Caco-2 (cell line): ENCODE data around the gene CNTD1. TPM values are rescaled to one million over a fixed set of nuclear protein-coding genes. Genes with fewer than 3 reads are reported as not detected.

Experiments
- BruUV-seq: library from RNA; stranded (reverse); fragments of 400-500 nt; replicated peaks from 2 replicates; lab custom pipeline; 2021; lab: Mats Ljungman, UMichigan
- CTCF ChIA-PET: fragments of 300-600 bp; sonication (Branson Sonifier 250); formaldehyde crosslinking; loops from one replicate; lab custom pipeline; 2022; ENCODE audit warnings: antibody characterized with exemption; lab: Charles Lee
- POLR2A ChIA-PET: fragments of 300-600 bp; sonication (Branson Sonifier 250); formaldehyde crosslinking; loops from one replicate; lab custom pipeline; 2022; ENCODE audit warnings: antibody characterized with exemption; lab: Charles Lee
- DNase-seq, 2 experiments: peaks; one replicate each; pipeline versions ENCODE4 v3.0.0 to v3.0.0-alpha.2; 2020 to 2022
- H3K27me3 ChIP-seq: replicated peaks from 2 replicates; pipeline ENCODE4 v1.6.0; 2011; ENCODE audit warnings: low read length; ENCODE audit not compliant: control insufficient read depth, insufficient read depth
- H3K36me3 ChIP-seq: 2 replicates; pipeline ENCODE4 v1.5.1; 2011; ENCODE audit warnings: low read length; ENCODE audit not compliant: control insufficient read depth, insufficient read depth
- H3K4me1 ChIP-seq: fragments of 250-450 bp; sonication (Bioruptor Pico); 2 replicates; pipeline ENCODE4 v1.5.1; 2020; ENCODE audit warnings: mild to moderate bottlenecking
- H3K4me3 ChIP-seq: 2 replicates; pipeline ENCODE4 v1.5.1; 2011; ENCODE audit warnings: low read depth, mild to moderate bottlenecking, control low read depth, low read length
- H3K9me3 ChIP-seq: fragments of 250-450 bp; sonication (Bioruptor Pico); 2 replicates; pipeline ENCODE4 v1.5.1; 2020; ENCODE audit warnings: mild to moderate bottlenecking, moderate library complexity
- H3K27ac Mint-ChIP-seq: one replicate; pipeline ENCODE4 v1.8.0; 2022; ENCODE audit warnings: mixed read lengths; ENCODE audit not compliant: unreplicated experiment
- H3K27me3 Mint-ChIP-seq: one replicate; pipeline ENCODE4 v1.8.0; 2022; ENCODE audit warnings: mixed read lengths; ENCODE audit not compliant: insufficient read depth, unreplicated experiment
- H3K36me3 Mint-ChIP-seq: one replicate; pipeline ENCODE4 v1.8.0; 2022; ENCODE audit warnings: mild to moderate bottlenecking, mixed read lengths; ENCODE audit not compliant: insufficient read depth, unreplicated experiment
- H3K4me1 Mint-ChIP-seq: one replicate; pipeline ENCODE4 v1.8.0; 2022; ENCODE audit warnings: low read depth, mixed read lengths; ENCODE audit not compliant: unreplicated experiment
- H3K4me3 Mint-ChIP-seq: one replicate; pipeline ENCODE4 v1.8.0; 2022; ENCODE audit warnings: mild to moderate bottlenecking, moderate library complexity, mixed read lengths; ENCODE audit not compliant: unreplicated experiment
- H3K9me3 Mint-ChIP-seq: one replicate; pipeline ENCODE4 v1.8.0; 2022; ENCODE audit warnings: mixed read lengths; ENCODE audit not compliant: unreplicated experiment
- CTCF ChIP-seq, 2 experiments: fragments of 200-600 bp in 1 of 2; IDR thresholded peaks; 1 replicate in 1 of 2; 2 replicates in 1 of 2; pipeline versions ENCODE4 v1.5.1 to v1.8.0; 2011 to 2022; ENCODE audit warnings: antibody characterized with exemption in 1 of 2, control low read depth in 1 of 2, inconsistent platforms in 1 of 2, low read depth in 1 of 2, low read length in 1 of 2, mild to moderate bottlenecking in 1 of 2, moderate library complexity in 1 of 2; ENCODE audit not compliant: insufficient read depth in 1 of 2, severe bottlenecking in 1 of 2, unreplicated experiment in 1 of 2
- intact Hi-C: fragments of 100-400 bp; cut with micrococcal nuclease; formaldehyde crosslinking; loops from one replicate; pipeline ENCODE4 v1.10.0; 2022; ENCODE audit not compliant: unreplicated experiment
- total RNA-seq: library from RNA; stranded (reverse); gene quantifications from 2 replicates; pipeline ENCODE4 v1.2.3, GENCODE V29; 2022

Gene CNTD1
- total RNA-seq, 1 experiment from 2014 or later, result 1.7 TPM

- Histone ChIP-seq H3K9me3 (no peaks in the 10 kb centered on the region), H3K27me3 (no peaks in the 10 kb centered on the region), H3K4me1 (no peaks in the 10 kb centered on the region), H3K36me3 (no peaks in the 10 kb centered on the region), H3K4me3 (no peak overlapping the region)
- ChIA-PET CTCF (no interaction called here), POLR2A (no interaction called here)
- Mint-ChIP-seq H3K36me3 (no peaks in the 10 kb centered on the region), H3K27ac (no peak overlapping the region), H3K27me3 (no peaks in the 10 kb centered on the region), H3K4me1 (no peaks in the 10 kb centered on the region), H3K9me3 (no peaks in the 10 kb centered on the region), H3K4me3 (no peak overlapping the region)
- no peak for DNase-seq
- BruUV-seq, result no TSS peak
- intact Hi-C loops, result no loop called here
- no peak for TF ChIP-seq CTCF (IDR thresholded peaks at IDR 0.05; ENCODE audit: insufficient read depth in 1 of 2, low read depth in 1 of 2, low read length in 1 of 2, severe bottlenecking in 1 of 2, unreplicated experiment in 1 of 2)
Measured at GRCh38 chr17:42852351-42852750, 53.7 kb downstream of the CNTD1 start.

- Histone ChIP-seq H3K9me3 (no peaks in the 10 kb centered on the region), H3K4me3 (no peak overlapping the region), H3K4me1 (no peaks in the 10 kb centered on the region), H3K36me3 (no peaks in the 10 kb centered on the region), H3K27me3 (no peaks in the 10 kb centered on the region)
- Mint-ChIP-seq H3K36me3 (no peaks in the 10 kb centered on the region), H3K27ac (no peak overlapping the region), H3K4me3 (no peak overlapping the region), H3K9me3 (no peaks in the 10 kb centered on the region), H3K4me1 (no peaks in the 10 kb centered on the region), H3K27me3 (no peaks in the 10 kb centered on the region)
- ChIA-PET CTCF (interaction anchor here (0.6 kb wide), 1 partner anchor 50 kb away, joined by 6 read pairs; no protein-coding TSS in a partner anchor), POLR2A (no interaction called here)
- no TSS peak for BruUV-seq
- no peak for TF ChIP-seq CTCF (IDR thresholded peaks at IDR 0.05; ENCODE audit: insufficient read depth in 1 of 2, low read depth in 1 of 2, low read length in 1 of 2, severe bottlenecking in 1 of 2, unreplicated experiment in 1 of 2)
- DNase-seq, result no peak
- intact Hi-C loops, result no loop called here
Measured at GRCh38 chr17:42853004-42853403, 54.3 kb downstream of the CNTD1 start.

- Histone ChIP-seq H3K9me3 (no peaks in the 10 kb centered on the region), H3K36me3 (no peaks in the 10 kb centered on the region), H3K4me1 (no peaks in the 10 kb centered on the region), H3K4me3 (no peak overlapping the region), H3K27me3 (no peaks in the 10 kb centered on the region)
- ChIA-PET POLR2A (no interaction called here), CTCF (interaction anchor here (0.6 kb wide), 1 partner anchor 49 kb away, joined by 6 read pairs; no protein-coding TSS in a partner anchor)
- Mint-ChIP-seq H3K4me1 (no peaks in the 10 kb centered on the region), H3K9me3 (no peaks in the 10 kb centered on the region), H3K36me3 (no peaks in the 10 kb centered on the region), H3K27ac (no peak overlapping the region), H3K27me3 (no peaks in the 10 kb centered on the region), H3K4me3 (no peak overlapping the region)
- DNase-seq, result no peak
- no TSS peak for BruUV-seq
- TF ChIP-seq CTCF (IDR thresholded peaks at IDR 0.05; ENCODE audit: insufficient read depth in 1 of 2, low read depth in 1 of 2, low read length in 1 of 2, severe bottlenecking in 1 of 2, unreplicated experiment in 1 of 2), result no peak
- intact Hi-C loops, result no loop called here
Measured at GRCh38 chr17:42853597-42853967, 54.9 kb downstream of the CNTD1 start.
